Measurements from ENCODE around the gene CCNK.

The CCNK gene

DNA sequence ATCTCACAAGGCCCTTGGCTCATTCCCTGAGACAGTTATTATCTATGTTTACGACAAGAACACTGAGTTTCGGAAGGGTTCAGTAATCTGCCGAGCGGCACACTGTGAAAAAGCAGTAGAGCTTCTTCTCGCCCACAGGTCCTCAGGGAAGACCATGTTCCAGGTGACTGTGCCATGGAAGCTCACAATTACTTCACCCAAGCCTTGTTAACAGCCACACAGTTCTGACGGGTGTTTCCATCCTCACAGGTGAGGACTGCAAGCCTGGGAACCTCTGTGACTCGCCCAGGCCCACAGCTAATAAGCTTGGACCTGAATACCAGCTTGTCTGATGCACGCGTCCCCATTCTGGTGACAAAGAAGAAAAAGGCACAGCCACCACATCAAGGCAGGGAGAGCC, 15.9 kb upstream of the CCNK start:
- no peak for DNase-seq

DNA sequence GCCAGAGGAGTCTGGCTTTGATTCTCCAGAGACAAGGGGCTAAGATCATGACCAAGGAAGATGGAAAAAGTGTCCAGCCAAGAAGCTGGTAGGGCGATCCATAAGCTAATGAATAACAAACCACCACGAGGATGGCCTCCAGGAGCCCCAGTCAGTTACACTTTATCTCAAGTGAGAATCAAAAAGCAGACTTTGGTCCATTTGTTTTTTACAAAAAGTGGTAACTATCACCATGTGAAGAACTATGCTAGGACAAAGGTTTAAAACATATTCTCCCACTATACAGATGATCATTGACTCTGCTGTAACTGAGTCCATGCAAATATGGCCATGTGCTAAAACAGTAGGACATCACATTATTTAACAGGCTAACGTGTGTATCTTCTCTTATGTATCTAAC, 14.5 kb upstream of the CCNK start:
- no peak for DNase-seq

DNA sequence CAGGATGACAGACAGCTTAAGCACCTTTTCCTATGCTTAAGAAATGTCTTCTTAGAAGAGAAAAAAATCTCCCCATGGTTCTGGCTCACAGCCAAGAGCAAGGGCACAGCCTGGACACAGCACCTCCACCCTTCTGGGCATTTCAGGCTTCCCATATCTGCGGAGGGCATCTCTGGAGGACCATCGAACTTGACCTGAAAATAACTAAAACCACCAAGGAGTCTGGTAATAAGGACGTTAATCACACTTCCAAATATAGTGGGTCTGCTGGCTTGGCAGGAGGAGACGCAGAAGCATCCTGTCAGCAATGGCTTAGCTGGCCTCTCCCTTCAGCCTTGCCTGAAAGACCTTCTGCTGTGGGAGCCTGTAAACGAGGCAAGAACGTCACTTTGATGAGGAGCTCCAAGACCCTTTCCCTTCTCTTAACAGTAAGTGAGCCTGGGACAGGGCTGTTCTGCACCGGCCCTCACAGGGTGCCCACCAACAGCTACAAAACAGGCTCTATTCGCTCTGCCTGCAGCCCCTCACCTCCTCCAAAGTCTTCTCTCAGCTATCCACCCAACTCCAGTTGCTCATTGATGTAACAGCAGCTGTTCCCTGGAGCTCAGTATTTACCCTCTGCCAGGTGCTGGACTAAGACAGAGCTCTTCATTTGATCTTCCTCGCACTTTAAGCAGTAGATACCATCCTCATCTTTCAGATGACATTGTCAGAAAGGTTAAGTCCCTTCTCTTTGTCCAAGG, 13.7 kb upstream of the CCNK start:
- no peak for DNase-seq

DNA sequence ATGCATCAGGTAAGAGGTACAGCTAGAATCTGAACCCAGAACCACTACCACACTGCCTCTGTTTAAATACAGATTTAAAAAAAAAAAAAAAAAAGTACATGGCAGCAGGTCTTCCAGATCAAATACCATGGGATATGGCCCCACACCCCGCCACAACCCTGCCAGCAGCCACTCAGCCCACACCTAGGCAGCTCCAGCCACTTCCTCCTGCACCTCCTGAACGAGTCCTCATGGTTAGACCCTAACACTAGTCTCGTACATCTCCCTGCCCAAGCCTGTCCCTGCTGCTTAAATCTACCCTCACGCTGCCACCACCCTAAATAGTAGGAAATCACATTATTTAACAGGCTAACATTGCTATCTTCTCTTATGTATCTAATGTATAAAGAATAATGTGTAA, 13.1 kb upstream of the CCNK start:
- DNase-seq, result no peak

DNA sequence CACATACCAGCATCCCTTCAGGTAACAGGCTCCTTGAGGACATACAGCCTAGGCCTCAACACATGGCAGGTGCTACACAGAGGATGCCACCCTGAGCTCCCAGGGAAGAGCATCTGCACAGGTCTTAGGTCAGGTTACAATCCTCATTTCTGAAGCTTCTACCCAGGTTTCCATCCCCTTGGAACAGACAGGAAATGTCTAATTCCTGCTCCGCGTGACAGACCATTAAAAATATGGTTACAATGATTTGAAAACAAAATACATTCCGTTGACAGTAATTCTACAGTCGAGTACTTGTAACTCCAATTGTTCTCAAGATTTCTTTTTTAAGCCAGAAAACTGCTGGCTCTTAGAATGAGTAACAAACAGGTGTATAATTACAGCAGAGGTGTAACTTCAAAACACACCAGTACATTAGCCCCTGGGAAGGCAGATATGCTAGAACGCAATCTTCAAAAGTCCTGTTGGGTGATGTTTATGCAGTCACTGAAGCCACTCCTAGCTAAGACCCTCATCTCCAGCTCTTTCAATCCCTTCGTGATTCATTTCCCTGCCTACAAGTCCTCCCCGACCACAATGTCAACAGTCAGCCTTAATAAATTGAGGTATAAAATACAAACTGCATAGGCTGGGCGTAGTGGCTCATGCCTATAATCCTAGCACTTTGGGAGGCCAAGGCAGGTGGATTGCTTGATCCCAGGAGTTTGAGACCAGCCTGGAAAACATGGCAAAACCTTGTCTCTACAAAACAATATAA, 12.2 kb upstream of the CCNK start:
- DNase-seq, result no peak

DNA sequence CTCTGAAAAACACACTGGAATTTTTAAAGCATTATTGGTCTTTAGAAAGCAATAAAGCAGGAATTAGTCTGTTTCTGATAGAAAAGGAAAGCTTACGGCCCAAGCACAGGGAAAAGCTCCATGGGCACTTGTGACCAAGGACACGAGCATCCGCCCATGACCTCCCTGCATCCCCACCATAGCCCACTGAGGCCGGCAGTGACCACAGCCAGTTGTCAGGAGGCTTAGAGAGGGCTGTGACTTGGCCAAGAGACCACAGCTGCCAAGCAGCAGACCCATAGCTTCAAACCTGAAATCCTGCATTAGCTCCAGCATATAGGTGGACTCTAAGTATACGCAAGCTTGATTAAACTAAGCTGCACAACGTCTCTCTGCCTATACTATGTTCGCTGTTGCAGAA, 9.5 kb upstream of the CCNK start:
- no peak for DNase-seq

DNA sequence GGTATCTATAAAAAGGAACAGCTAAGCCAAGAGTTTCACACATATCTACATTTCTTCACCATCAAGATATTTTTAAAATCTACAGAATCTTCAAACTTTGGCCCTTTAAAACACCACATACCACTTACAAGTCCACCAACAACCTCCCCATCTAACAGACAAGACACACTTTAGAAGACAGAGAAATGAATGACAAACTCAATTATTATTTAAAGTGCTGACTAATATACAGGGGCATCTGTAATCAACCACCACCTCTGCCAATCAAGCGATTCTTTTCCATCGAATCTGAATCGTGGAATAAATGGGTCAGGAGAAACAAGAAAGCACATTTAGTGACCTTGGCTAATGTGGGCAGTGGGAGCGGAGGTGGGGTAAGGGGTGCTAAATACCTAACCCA, 8.3 kb upstream of the CCNK start:
- no peak for DNase-seq

DNA sequence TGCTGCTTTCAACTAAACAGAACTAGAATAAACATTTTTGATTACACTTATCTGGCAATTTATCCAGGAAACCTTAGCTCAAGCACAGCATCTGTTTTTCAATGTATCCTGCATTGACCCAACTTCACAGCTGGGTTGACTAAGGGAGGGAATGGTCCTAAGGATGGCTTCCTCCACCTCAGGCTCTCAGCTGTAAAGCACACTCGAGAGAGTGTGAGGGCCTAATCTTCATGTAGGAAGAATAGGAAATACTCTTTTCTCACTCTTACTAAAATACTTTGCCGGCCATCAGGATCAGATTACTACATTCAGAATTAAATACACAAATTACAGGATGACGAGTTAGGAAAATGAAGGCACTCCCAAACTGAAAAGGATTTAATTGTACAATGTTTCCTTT, 7.8 kb upstream of the CCNK start:
- no peak for DNase-seq

DNA sequence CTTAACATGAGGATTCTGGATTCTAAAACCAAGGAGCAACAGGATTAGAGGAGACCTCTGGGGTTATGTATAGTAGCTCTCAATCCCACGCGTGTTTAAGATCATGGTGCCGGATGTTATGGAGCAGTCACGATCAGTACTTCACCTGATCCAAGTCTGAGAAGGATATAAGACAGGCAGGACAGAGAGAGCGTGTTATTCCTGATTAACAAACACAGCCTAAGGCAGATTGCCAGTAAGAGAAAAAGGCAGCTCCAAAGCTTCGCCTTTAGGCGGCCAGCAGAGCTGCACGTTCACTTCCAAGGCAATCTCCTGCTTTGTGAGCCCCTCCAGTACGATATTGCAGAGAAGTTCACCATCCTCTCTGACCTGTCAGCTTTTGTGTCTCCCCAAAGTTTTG, 6.0 kb upstream of the CCNK start:
- DNase-seq, result no peak

DNA sequence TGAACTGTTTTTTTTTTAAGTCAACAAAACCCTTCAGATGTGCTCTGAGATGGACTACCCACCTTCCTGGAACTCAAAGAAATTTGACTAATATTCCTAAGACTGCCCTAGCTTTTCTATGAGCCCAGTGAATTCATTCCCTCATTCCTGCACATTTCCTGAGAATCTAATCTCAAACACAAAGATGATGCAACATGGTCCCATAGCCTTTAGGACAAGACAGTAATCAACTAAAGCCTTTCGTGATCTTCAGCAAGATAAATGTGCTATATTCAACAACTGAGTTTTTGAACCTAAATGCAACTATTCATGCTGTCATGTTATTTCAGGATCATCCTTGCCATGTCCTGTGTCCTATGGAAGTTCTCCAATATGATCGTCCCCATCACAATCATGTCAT, 5.5 kb upstream of the CCNK start:
- no peak for DNase-seq

DNA sequence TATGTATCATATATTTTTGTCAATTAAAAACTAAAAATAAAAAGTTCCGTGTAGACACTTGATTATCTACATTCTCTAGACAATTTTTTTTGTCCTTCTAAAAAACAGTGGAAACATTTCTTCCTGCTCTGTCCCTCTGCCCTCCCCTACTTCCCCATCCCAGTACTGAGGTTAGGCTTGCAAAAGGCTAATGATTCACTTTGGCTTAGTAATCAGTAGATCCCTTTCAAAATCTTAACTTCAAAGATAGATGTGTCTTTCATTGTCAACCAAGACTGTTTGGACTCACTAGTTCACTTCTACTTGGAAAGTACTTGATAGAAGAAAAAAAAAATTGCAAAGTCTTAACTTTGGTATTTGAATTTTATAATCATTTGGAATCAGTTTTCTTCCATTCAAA, 4.3 kb upstream of the CCNK start:
- DNase-seq, result no peak

DNA sequence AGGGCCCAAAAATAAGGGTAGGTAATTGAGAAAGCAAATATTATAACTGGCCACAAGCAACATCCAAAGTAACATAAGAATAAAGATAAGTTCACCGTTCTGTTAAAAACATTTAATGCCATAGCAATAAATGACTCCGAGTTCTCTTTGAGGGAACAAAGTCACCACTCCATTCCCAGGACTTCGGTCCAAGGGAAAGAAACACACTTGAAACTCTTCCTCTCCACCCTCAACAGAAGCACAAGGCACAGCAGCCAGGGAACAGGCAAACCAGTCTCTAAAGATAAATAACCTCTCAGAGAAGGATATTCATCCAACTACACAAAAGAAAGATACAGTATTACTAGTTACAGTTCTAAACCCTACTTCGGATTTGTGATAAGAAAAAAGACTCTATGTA, 3.1 kb upstream of the CCNK start:
- DNase-seq, result no peak

DNA sequence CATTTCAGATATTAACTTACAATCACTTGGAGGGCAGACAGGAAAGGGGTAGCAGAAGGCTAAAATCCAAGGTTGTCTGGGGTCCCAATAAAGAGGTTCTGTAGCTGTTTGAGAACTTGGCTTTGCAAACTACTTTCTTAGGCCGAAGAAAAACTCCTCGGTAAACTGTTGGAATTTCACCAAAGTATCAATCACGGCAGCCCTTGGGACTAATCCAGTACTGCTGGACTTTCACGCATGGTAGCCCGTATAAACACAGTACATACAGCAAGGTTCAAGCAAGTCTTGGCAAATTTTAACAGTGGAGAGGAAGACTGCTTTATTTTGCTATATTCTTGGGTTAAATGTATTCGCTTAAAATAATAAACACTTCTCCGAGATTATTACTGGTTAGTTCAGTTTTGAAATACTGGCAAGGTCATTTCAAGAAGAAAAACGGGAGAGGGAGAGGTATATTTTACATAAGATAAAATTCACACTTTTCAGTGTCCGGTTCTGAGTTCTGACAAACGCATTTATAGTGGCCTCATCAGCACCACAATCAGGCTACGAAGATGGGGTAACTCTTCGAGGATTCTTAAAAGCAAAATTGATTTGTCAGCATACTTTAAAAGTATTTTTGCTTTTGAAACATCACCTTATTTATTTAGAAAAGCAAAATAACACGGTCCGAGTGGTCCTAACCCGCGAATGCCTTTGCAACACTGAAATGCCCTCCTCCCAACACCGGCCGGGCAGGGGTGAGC, 1.9 kb upstream of the CCNK start:
- no peak for DNase-seq

DNA sequence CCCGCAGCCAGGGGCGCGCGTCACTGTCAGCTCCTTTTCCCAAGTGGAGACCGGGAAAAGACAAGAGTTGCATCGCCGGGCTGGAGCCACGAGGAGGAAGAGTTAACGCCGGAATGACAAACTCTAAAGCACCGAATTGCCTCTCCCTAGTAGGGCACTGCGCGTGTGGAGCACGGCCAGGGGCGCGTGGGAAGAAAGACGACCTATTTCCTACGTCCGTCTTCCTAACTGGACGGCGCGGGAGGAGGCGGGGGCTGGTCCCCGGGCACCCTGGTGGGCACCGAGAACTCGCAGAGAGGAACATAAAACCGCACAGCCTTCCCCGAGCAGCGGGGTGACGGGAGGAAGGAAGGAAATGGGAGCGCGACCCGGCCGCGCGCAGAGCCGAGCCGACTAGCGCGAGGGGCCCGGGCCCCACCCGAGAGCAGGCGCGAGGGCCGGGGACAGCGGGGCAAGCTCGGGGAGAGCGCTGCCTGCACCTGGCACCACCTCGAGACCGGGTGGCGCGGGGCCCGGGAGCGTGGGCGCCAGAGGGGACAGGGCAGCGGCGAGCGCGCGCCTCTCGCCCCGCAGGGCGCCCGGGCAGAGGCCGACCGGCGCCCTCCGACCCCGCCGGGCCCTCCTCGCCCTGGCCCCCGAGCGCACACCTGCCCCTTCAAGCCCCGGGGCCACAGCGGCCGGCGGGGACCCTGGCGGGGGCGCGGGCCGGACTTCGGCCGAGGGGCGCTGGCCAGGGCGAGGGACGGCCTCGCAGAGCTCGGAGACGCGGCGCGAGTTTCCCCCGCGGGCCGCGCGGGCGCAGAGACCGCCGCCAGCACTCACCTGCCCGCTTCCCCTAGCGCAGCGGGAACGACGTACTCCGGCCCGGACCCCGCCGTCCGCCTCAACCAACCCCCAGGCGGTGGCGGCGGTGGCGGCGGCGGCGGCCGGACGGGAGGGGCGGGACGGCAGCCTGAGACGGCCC, 1.0 kb upstream of the CCNK start, which contains the start of gene SETD3:
SETD3 (minus strand) TSS at position 954 of the 964 bp plus-strand sequence. CDS start 15,054 bp downstream, outside the sequence.
- peak in 42 of 58 donors; percentile 12 to 66 (median 40) for DNase-seq

DNA sequence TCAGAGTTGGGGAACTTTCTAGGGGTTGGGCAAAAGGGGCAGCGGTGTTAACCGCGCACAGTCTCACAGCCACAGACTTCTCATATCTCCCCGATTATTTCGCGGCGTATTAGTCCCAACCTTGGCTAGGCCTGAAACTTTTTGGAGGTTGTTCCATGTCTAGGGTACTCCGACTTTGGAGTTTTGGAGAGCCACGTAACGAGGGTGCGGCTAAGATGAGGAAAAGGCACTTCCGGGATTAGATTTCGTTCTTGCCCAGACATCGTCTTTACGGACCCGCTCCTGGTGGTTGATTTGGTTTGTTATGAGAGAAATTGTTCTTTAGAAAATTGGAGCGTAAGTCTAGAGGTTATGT, 513 bp downstream of the CCNK start:
- DNase-seq, result peak in 1 of 58 donors; percentile 65

DNA sequence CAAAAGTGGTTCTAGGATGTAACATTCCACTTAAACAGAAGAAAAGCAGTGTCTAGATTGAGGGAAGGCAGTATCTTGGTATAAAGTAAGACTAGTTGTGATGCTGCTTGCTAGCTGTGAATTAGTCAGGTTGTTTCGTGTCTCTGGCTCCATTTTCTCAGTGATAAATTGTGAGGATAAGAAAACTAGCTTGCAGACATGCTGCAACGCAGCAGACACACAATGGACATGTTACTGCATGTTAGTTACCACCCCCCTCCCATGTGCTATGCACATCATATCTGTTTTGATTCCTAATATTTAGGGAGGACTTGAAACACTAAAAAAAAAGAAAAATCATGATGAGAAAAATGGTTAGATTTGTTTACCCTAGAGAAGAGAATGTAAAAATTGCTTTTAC, 2.9 kb downstream of the CCNK start:
- DNase-seq, result no peak

DNA sequence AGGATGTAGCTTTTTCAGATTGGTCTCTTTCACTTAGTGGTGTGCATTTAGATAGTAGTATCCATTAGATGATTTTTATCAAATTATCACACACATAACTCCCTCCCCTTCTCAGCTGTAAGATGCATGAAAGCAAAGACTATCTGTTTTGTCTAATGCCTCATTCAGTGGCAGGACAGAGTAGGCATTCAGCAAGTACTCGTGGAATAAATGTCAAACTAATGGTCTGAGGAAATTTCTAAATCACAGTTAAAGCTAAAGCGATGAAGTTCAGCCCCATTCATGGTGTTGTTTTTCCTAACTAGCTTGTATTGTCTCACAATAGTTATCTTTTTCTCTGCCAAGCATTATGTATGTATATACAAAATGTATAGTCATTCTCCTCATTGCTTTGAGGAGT, 16.1 kb downstream of the CCNK start:
- no peak for DNase-seq

DNA sequence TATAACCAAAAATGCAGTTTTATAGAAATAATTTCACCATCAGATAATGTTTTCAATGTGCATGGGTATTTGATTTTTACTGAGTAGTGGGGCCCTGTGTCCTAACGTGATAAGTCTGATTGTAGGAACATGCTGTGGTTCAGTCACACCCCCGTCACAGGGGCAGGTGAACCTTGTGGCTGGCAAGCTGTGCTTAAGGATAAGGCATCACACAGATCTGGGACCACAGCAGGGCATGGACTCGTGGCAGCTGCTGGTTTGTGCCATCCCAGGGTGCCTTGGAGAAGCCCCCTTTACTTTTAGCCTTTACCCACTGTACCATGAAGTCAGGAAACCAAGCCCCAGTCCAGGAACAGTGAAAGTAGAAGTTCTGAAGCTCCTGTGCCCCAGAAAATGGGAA, 16.7 kb downstream of the CCNK start:
- no peak for DNase-seq

DNA sequence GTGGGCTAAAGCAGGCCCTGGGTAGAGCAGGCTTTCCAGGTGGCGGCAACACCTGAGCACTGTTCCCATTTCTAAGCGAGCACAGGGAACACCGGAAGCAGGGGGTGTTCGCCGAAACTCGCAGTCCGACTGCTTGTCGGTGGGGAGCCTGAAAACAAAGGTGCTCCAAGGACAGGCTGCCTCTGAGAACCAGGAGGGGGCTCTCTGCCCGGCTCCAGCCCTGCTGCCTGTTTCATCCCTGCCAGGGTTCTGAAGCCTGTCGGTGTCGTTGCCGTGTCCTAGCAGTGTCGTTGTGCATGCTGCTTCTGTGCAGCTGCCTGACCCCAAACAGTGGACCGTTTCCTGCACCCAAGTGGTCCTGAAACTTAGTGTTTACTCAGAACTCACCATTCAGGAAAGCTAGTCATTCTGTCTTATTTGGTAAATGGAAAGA, 21.8 kb downstream of the CCNK start:
- no peak for DNase-seq

DNA sequence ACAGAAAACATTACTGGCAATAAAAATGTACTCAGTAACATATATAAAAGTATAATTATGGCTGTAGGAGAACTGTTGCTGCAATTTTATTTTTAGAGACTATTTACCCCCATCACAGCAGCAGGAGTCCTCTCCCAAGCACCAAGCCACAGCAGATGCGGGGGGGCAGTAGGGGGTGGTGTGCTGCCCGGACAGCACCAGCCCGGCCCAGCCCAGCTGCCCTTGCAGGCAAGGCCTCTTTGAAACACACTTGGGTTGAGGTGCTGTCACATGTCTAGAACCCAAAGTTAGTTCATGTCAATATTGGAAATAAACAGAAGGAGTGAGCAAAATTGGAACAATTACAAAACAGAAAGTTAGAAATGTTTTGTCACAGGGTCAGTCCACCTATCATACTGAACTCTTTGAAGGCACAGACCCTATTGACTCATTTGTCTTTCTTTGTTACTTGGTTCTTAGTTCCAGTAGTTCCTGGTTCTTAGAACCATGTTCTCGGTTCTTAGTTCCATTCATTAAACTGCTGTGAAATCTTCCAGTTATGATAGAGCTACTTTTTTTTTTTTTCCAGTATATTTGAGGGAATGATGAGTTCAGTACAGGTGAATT, 22.7 kb downstream of the CCNK start:
- no peak for DNase-seq

DNA sequence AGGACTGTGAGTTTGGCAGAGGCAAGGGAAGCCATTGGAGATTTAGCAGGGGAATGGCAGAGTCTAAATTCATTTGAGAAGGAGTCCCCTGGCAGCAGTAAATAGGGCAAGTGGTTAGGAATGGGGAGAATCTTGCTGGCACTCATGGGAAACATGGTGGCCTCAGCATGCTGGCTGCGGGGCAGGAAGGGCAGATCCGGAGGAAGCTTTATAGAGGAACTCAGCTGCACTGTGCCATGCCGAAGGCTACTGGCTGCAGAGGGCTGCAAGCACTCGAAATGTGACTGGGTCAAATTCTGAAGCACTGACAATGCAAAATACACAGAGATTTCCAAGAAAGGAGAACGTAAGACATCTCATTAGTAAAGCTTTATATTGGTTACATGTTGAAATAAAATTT, 23.9 kb downstream of the CCNK start:
- DNase-seq, result no peak
